HG03108 (cell line): ENCODE data around the gene MTSS2.

ENCODE experiments used
- ATAC-seq: cut with Tn5 transposase; IDR thresholded peaks from one replicate; pipeline ENCODE4 v1.9.1; 2021; ENCODE audit warnings: moderate library complexity; ENCODE audit not compliant: unreplicated experiment

MTSS2 gene

GRCh38 chr16:70701036-70701435 lies 15.2 kb upstream of the MTSS2 start:
- ATAC-seq: no peak

GRCh38 chr16:70700101-70701020 lies 14.5 kb upstream of the MTSS2 start:
- no peak for ATAC-seq

GRCh38 chr16:70699696-70700095 lies 13.8 kb upstream of the MTSS2 start:
- no peak for ATAC-seq

- no peak for ATAC-seq
These were observed 13.0 kb upstream of the MTSS2 start for GRCh38 chr16:70698901-70699300.

GRCh38 chr16:70697594-70698170 lies 11.8 kb upstream of the MTSS2 start:
- no peak for ATAC-seq

GRCh38 chr16:70696952-70697593 lies 11.2 kb upstream of the MTSS2 start:
- ATAC-seq: no peak

GRCh38 chr16:70696355-70696754 lies 10.5 kb upstream of the MTSS2 start:
- no peak for ATAC-seq

GRCh38 chr16:70695331-70696070 lies 9.6 kb upstream of the MTSS2 start:
- ATAC-seq: no peak

- ATAC-seq: no peak
These were observed 9.0 kb upstream of the MTSS2 start for GRCh38 chr16:70694868-70695218.

GRCh38 chr16:70694088-70694867 lies 8.4 kb upstream of the MTSS2 start:
- no peak for ATAC-seq

- no peak for ATAC-seq
These were observed 7.2 kb upstream of the MTSS2 start for GRCh38 chr16:70692873-70693671.

- no peak for ATAC-seq
These were observed 6.4 kb upstream of the MTSS2 start for GRCh38 chr16:70692130-70692872.

GRCh38 chr16:70691223-70692129 lies 5.6 kb upstream of the MTSS2 start:
- no peak for ATAC-seq

- no peak for ATAC-seq
These were observed 4.4 kb upstream of the MTSS2 start for GRCh38 chr16:70689970-70690891.

GRCh38 chr16:70689035-70689969 lies 3.4 kb upstream of the MTSS2 start:
- no peak for ATAC-seq

GRCh38 chr16:70688246-70688742 lies 2.4 kb upstream of the MTSS2 start:
- ATAC-seq: no peak
